ENCODE measurements around the gene TRABD2A.
A peak's percentile ranks its signal among the peaks of the same experiment; 100 is the strongest.
"Not testable (repeated sequence)": the region's sequence is repeated elsewhere in the genome, so short reads cannot be mapped to it uniquely, and the experiment has no call there.

TRABD2A gene, protein sequence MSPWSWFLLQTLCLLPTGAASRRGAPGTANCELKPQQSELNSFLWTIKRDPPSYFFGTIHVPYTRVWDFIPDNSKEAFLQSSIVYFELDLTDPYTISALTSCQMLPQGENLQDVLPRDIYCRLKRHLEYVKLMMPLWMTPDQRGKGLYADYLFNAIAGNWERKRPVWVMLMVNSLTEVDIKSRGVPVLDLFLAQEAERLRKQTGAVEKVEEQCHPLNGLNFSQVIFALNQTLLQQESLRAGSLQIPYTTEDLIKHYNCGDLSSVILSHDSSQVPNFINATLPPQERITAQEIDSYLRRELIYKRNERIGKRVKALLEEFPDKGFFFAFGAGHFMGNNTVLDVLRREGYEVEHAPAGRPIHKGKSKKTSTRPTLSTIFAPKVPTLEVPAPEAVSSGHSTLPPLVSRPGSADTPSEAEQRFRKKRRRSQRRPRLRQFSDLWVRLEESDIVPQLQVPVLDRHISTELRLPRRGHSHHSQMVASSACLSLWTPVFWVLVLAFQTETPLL

DNA sequence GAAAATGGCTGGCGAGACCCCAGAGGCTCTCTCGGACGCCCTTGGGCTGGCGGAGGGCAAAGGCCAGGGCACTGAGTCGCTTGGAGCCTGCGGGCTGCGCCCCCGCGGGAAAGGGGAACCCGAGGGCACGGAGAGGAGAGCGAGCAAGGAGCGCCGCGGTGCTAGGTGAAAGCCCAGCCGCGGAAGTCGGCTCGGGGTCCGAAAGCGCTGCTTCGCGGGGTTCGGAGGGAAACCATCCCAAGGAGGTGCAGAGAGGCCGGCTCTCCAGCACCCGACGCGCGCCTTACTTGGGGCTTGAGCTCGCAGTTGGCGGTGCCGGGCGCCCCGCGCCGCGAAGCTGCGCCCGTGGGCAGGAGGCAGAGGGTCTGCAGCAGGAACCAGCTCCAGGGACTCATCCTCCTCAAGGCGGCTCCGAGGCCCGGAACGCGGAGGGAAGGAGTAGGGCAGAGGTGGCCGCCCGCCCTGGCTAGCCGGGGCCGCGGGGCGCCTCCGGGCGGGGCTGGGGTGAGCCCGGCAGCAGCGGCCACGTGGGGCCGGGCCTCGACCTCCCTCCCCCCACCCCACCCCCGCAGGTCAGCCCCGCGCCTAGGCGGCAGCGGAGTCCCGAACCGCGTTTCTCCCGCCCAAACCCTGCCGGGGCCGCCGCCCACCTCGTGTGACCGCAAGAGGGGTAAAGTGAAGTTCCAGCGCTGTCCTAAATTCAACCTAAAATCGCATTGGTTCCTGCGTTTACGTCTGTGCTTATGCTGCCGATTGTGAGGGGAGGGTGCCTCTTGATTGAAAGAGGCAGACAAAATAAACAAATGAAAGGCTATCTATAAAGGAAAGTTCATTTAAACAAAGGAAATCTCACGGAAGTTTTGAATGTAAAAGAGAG lies at the start of gene TRABD2A:
Gene TRABD2A (minus strand): TSS at position 440 of the 877 bp plus-strand sequence. CDS start 45 bp downstream, at position 395.
- no peak for FAIRE-seq
- no peak for TF ChIP-seq POLR2A (IDR thresholded peaks at IDR 0.05; ENCODE audit: low read depth, low read length)

DNA sequence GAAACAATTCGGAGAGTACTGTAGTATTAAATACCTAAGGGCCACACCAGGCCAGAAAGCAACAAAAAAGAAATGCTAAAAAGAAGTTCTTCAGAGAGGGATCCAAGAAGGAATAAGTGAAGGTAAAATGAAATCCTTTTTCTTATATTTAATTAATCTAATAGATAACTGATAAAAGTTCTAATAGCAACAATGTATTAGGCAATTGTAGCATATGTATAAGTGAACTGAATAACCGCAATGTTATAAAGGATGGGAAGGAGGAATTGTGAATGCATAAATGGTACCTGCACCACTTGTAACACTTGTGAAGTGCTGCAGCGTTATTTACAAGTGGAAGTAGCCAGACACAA lies 46.4 kb upstream of the TRABD2A start:
- FAIRE-seq (no peak), DNase-seq (ENCODE audit: insufficient read length, low spot score) (no peak)
- TF ChIP-seq POLR2A (IDR thresholded peaks at IDR 0.05; ENCODE audit: low read depth, low read length), result no peak

More for the DNA sequence above, at the start of gene TRABD2A:
- peak; percentile 32 for DNase-seq (ENCODE audit: insufficient read length, low spot score)

DNA sequence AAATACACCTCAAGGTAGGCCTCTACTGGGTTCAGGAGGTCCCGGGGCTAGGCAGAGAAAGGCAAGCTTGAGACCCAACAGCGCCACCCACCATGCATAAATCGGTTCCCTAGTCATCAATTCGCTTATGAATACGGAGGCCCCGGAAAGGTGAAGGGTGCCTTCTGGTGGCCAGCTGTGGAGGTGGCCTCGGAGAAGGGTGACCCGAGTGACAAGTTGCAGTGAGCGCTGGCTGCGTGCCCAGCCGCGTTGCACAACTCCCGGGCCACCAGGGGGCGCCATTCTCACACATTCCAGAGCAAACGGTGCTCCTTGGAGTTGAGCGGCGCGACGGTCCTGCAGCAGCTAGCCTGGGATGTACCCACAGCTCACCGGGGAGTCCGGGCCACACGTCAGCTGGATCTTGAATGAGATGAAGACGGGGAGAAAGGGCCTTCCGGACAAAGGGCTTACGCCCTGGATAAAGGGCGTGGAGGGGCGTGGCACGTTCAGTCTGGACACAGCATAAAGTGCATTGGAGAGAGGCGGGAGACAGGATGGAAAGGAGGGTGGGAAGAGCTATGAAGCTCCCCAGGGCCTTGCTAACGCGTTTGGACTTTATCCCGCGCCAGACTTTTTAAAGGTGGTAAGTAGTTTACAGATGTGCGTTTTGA lies 45.0 kb upstream of the TRABD2A start:
- TF ChIP-seq POLR2A (IDR thresholded peaks at IDR 0.05; ENCODE audit: low read depth, low read length), result no peak; the same call in 1 of the 2 replicates
- DNase-seq (ENCODE audit: insufficient read length, low spot score) (peak; percentile 70), FAIRE-seq (peak; percentile 98)

DNA sequence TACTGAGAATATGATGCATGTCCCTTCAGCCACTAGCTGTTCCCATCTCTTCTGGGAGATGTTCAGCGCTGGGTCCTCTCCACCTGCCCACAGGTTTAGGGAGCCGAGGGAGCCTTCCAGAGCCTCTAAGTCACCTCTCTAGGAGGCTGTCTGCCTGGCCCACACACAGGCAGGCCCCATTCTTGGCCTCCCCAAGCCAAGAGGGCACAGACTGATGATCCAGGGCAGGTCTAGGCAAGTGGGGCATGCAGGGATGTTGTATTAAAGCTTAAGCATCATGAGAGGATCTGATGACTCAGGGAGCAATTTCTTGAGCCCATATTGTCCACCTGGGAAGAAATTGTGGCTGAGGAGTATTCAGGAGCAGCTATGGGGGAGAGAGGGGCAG lies 44.4 kb upstream of the TRABD2A start:
- TF ChIP-seq POLR2A (IDR thresholded peaks at IDR 0.05; ENCODE audit: low read depth, low read length), result no peak
- FAIRE-seq, result no peak
- DNase-seq (ENCODE audit: insufficient read length, low spot score), result no peak

DNA sequence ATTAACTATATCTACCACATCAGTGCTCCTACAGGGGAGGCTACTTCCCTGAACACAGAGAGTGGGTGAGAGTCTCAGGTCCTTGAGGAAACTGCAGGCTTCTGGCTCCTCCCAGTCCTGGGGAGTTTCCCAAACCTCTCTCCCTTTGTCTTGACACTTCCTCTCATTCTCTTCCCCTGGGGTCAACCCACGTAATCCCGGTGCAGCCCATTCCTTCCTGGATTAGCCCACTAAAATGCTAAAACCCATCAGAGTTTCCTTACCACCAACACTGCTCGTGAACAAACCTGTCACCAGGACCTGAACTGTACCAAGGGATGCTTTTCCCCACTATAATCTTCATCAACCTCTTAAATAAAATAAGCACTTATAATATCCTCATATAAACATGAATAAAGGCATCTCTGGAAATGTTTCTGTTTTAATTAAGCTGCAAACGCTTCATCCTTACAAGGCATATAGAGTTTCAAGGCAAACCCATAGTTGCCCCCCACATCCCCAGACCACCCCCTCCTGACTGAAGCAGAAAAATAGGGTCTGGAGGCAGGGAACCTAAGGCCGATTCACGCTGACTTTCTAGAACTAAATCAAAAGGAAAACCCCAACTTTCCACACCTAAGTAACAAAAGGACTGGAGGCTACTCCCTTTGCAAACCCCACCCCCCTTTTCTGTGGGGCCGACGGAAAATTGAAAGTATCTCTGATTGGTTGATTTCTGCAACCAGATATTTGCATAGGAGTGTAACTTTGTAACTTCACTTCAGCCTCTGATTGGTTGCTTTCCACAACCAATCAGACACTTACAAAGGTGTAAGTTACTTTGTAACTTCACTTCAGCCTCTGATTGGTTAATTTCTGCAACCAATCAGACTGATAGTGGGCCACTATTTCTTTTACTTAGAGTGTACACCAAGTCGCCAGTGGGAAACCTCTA lies 43.6 kb upstream of the TRABD2A start:
- TF ChIP-seq POLR2A (IDR thresholded peaks at IDR 0.05; ENCODE audit: low read depth, low read length), result no peak
- FAIRE-seq (peak; percentile 64), DNase-seq (ENCODE audit: insufficient read length, low spot score) (no peak)

DNA sequence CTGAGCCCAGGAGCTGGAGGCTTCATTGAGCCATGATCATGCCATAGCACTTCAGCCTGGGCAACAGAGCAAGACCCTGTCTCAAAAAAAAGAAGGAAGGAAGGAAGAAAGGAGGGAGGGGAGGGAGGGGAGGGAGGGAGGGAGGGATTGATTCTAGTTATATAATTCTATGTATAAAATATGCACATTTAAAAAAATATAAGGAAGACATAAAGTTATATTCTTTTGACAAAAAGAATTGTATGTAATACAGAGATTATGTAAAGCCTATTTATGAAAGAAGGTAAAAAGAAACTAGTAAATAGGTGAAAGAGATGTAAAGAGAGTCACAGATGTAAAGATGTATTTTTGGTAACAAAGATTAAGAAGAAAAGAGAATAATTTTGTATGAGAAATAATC lies 42.1 kb upstream of the TRABD2A start:
- FAIRE-seq (no peak), DNase-seq (ENCODE audit: insufficient read length, low spot score) (no peak)
- no peak for TF ChIP-seq POLR2A (IDR thresholded peaks at IDR 0.05; ENCODE audit: low read depth, low read length)

DNA sequence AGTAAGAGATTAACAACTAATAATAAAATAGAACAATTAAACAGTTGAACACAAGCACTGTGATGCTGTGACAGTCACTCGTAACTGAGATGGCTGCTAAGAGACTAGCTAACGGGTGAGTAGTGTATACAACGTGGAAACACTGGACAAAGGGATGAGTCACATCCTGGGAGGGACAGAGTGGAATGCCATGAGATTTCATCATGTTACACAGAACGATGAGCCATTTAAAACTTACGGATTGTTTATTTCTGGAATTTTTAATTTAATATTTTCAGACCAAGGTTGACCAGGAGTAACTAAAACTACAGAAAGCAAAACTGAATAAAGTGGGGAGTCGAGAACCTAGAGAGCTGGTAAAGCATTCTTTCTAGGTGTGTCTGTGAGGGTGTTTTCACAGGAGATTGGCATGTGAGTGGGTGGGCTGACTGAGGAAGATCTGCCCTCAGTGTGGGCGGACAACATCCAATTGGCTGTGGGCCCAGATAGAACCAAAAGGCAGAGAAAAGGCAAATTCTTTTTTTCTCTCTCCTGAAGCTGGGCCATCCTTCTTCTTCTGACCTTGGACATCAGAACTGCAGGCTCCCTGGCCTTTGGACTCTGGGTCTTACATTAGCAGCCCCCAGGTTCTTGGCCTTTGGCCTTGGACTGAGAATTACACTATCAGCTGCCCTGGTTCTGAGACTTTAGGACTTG lies 39.1 kb upstream of the TRABD2A start:
- DNase-seq (ENCODE audit: insufficient read length, low spot score), result no peak
- peak; percentile 84 for FAIRE-seq
- TF ChIP-seq POLR2A (IDR thresholded peaks at IDR 0.05; ENCODE audit: low read depth, low read length), result no peak

DNA sequence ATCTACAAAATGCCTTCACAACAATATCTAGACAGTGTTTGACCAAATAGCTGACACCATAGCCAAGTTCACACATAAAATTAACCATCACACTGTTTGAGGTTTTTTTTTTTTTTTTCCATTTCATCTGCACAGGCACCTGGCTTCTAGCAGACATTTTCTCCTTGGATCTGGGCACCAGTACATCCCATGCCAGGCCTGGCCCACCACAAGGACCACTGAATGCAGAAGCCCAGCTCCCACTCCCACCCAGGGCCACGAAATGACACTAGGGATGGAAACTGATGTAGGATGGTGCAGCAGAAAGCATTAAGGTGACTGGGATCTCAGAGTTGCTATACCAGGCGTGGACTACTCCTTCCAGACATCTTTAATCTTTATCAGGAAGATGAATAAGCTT lies 37.5 kb upstream of the TRABD2A start:
- no peak for FAIRE-seq
- no peak for DNase-seq (ENCODE audit: insufficient read length, low spot score)
- no peak for TF ChIP-seq POLR2A (IDR thresholded peaks at IDR 0.05; ENCODE audit: low read depth, low read length)

DNA sequence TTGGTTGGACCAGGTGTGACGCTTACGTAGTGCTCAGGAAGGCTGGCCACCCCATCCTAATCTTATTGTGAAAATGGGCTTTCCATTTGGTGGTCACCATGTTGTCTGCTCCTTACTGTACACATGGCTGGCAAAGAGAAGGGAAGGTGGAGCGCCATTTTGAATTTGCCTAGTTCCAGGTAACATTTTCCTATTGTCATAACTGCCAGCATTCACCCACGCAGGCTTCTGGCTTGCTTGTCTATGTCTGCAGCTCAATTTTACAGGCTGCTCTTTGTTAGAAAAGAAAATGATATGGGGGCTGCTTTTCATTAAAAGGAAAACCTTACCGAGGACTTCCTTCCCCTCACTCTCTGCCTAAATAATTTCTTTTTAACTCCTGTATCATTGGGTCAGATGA lies 36.9 kb upstream of the TRABD2A start:
- FAIRE-seq; DNase-seq (ENCODE audit: insufficient read length, low spot score): not testable (repeated sequence)

DNA sequence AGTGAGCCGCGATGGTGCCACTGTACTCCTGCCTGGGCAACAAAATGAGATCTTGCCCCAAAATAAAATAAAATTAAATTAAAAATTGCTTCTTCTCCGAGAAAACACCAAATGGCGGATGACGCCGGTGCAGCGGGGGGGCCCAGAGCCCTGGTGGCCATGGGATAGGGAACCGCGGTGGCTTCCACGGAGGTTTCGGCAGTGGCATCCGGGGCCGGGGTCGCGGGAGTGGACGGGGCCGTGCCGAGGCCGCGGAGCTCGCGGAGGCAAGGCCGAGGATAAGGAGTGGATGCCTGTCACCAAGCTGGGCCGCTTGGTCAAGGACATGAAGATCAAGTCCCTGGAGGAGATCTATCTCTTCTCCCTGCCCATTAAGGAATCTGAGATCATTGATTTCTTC lies 34.8 kb upstream of the TRABD2A start:
- DNase-seq (ENCODE audit: insufficient read length, low spot score); FAIRE-seq: not testable (repeated sequence)

DNA sequence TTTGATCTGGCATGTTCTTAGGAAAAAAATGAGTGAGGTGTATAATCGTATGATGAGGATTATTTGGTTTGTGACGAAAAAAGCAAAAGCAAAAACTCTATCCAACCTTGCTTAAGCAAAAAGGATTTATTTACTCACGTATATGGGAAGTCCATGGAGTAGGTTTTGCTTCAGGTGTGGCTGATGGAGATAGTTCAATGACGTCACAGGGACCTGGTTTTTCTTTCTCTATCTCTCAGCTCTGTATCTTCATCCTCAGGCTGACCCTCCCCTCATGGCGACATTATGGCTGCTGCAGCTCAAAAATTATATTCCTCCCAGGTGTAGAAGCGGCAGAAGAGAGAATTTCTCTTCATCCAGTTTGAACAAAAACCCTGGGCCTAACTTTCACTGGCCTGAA lies 33.5 kb upstream of the TRABD2A start:
- FAIRE-seq (no peak), DNase-seq (ENCODE audit: insufficient read length, low spot score) (no peak)
- TF ChIP-seq POLR2A (IDR thresholded peaks at IDR 0.05; ENCODE audit: low read depth, low read length), result no peak

DNA sequence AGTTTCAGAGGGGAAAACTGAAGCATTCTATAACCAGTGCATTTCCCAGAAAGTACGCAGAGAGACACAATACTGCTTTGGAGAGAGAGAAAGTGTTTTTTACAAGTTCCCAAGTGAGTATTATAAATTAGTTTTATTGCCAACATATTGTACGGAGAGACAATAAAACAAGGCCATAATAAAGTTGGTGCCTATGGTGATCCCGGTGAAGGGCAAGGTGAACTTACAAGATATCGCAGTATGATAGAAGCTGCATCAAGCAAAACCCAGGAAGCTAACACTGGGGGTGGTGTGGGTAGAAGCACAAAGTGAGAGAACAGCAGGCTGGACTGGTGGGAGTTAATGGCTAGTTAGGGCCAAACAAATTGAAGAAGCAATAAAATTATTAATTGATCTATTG lies 32.1 kb upstream of the TRABD2A start:
- FAIRE-seq (no peak), DNase-seq (ENCODE audit: insufficient read length, low spot score) (no peak)
- TF ChIP-seq POLR2A (IDR thresholded peaks at IDR 0.05; ENCODE audit: low read depth, low read length), result no peak

Measured in H54 (cell line).